TTC549 (cell line): ENCODE measurements around the gene OVCA2.

Source experiments
- FAIRE-seq: peaks from 2 replicates; lab custom pipeline; 2012; peaks lifted over from hg19 to GRCh38; lab: Jason Lieb, UNC

Gene OVCA2

GRCh38 chr17:2034806-2035540 lies 6.8 kb upstream of the OVCA2 start:
- no peak for FAIRE-seq

- no peak for FAIRE-seq
Observed at GRCh38 chr17:2035541-2036488, 6.0 kb upstream of the OVCA2 start.

GRCh38 chr17:2037155-2037554 lies 4.7 kb upstream of the OVCA2 start:
- no peak for FAIRE-seq

GRCh38 chr17:2040219-2040827 lies 1.5 kb upstream of the OVCA2 start:
- FAIRE-seq: no peak

- FAIRE-seq: no peak
Observed at GRCh38 chr17:2040942-2041560, 771 bp upstream of the OVCA2 start.

- FAIRE-seq: no peak
Observed at GRCh38 chr17:2042390-2042847, 597 bp downstream of the OVCA2 start.

GRCh38 chr17:2042933-2043332 lies 1.1 kb downstream of the OVCA2 start:
- FAIRE-seq: no peak

GRCh38 chr17:2043785-2044184 lies 2.0 kb downstream of the OVCA2 start:
- FAIRE-seq: no peak

GRCh38 chr17:2044263-2044894 lies 2.6 kb downstream of the OVCA2 start:
- no peak for FAIRE-seq

- no peak for FAIRE-seq
Observed at GRCh38 chr17:2047590-2047989, 5.8 kb downstream of the OVCA2 start.

- no peak for FAIRE-seq
Observed at GRCh38 chr17:2048805-2049204, 7.0 kb downstream of the OVCA2 start.

- no peak for FAIRE-seq
Observed at GRCh38 chr17:2049333-2050299, 7.8 kb downstream of the OVCA2 start.

GRCh38 chr17:2050300-2051060 lies 8.7 kb downstream of the OVCA2 start:
- no peak for FAIRE-seq

GRCh38 chr17:2051061-2051932 lies 9.5 kb downstream of the OVCA2 start:
- no peak for FAIRE-seq

- no peak for FAIRE-seq
Observed at GRCh38 chr17:2051933-2052559, 10.2 kb downstream of the OVCA2 start.

GRCh38 chr17:2053380-2054261 lies 11.8 kb downstream of the OVCA2 start:
- no peak for FAIRE-seq

GRCh38 chr17:2054262-2054511 lies 12.4 kb downstream of the OVCA2 start:
- no peak for FAIRE-seq
